H1 (cell line): ENCODE results near the gene CHST2. TPM values are rescaled to one million over a fixed set of nuclear protein-coding genes. Genes with fewer than 3 reads are reported as not detected.

Experiments
- BCL11A ChIP-seq, 2 experiments: IDR thresholded peaks; one replicate each; pipeline ENCODE4 v1.6.1; 2011; ENCODE audit warnings: low read depth in 2 of 2, low read length in 2 of 2, mild to moderate bottlenecking in 2 of 2
- EGR1 ChIP-seq: IDR thresholded peaks from 2 replicates; pipeline ENCODE4 v1.6.1; 2011; ENCODE audit warnings: low read depth, low read length, borderline replicate concordance
- GTF2F1 ChIP-seq: IDR thresholded peaks from 2 replicates; pipeline ENCODE4 v1.6.1; 2012; ENCODE audit warnings: low read depth, low read length, improper control_type of control experiment, borderline replicate concordance
- HDAC2 ChIP-seq, 2 experiments: fragments of 300-600 bp in 1 of 2; sonication (generic) in 1 of 2; IDR thresholded peaks; 2 replicates each; pipeline ENCODE4 v1.6.1; 2011 to 2012; ENCODE audit warnings: low read depth in 2 of 2, low read length in 2 of 2, mild to moderate bottlenecking in 2 of 2, moderate library complexity in 2 of 2, borderline replicate concordance in 1 of 2, inconsistent platforms in 1 of 2
- KDM4A ChIP-seq: IDR thresholded peaks from one replicate; pipeline ENCODE4 v1.7.1; 2012; ENCODE audit warnings: low read depth, mild to moderate bottlenecking, moderate library complexity, low read length, inconsistent platforms; ENCODE audit not compliant: severe bottlenecking
- RBBP5 ChIP-seq: IDR thresholded peaks from 2 replicates; pipeline ENCODE4 v1.7.1; 2012; ENCODE audit warnings: low read depth, mild to moderate bottlenecking, inconsistent platforms, low read length, moderate library complexity, borderline replicate concordance
- SRF ChIP-seq: IDR thresholded peaks from 2 replicates; pipeline ENCODE4 v1.6.1; 2011; ENCODE audit warnings: mild to moderate bottlenecking, low read depth, low read length, moderate library complexity
- polyA plus RNA-seq, 7 experiments: library from polyadenylated mRNA; depleted of rRNA in 3 of 7; stranded (reverse) in 5 of 7; unstranded in 2 of 7; fragments of >200 nt in 5 of 7; fragments of 200-250 nt in 2 of 7; gene quantifications; 1 replicate in 5 of 7; 2 replicates in 1 of 7; 4 replicates in 1 of 7; pipeline versions ENCODE4 v1.2.1 to v1.2.3, GENCODE V29; 2011 to 2013; ENCODE audit warnings: missing spikeins in 2 of 7, mixed read lengths in 2 of 7
- total RNA-seq: library from RNA; stranded (reverse); fragmentation: NEBNext Ultra II Directional; extraction: Animal tissue kit (Norgen Biotek cat#: 25700); gene quantifications from 2 replicates; pipeline ENCODE4 v1.2.1, GENCODE V29; 2021

Gene CHST2
- total and polyA plus RNA-seq, 2 of the 8 experiments (the other 6 are each of a cell fraction or from before 2014, with no cell fraction given): 3.2 to 15.1 TPM

DNA sequence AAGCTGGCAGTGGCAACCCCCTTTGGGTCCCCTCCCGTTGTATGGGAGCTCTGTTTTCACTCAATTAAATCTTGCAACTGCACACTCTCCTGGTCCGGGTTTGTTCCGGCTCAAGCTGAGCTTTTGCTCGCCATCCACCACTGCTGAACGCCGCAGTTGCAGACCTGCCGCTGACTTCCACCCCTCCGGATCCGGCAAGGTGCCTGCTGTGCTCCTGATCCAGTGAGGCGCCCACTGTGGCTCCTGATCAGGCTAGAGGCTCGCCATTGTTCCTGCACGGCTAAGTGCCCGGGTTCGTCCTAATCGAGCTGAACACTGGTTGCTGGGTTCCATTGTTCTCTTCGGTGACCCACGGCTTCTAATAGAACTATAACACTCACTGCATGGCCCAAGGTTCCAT is 22.8 kb downstream of the CHST2 start (continued):
- no peak for TF ChIP-seq GTF2F1
- no peak for TF ChIP-seq SRF
- TF ChIP-seq BCL11A (IDR thresholded peaks at IDR 0.05; ENCODE audit: low read depth in 2 of 2, low read length in 2 of 2): no peak
- TF ChIP-seq HDAC2 (IDR thresholded peaks at IDR 0.05; ENCODE audit: borderline replicate concordance in 1 of 2, low read depth in 2 of 2, low read length in 2 of 2): no peak
- TF ChIP-seq RBBP5: no peak
- TF ChIP-seq EGR1: no peak
- TF ChIP-seq KDM4A: no peak
